Urinary bladder (tissue), 4 donors: Measurements from ENCODE around the gene SLC6A3. TPM values are rescaled to one million over a fixed set of nuclear protein-coding genes. Genes with fewer than 3 reads are reported as not detected.
A peak's percentile ranks its signal among the peaks of the same experiment; 100 is the strongest.

Source experiments
- DNase-seq: peaks from one replicate; pipeline ENCODE4 v3.0.0-alpha.2; 2015; ENCODE audit errors: extremely low spot score
- H3K27ac ChIP-seq: one replicate; pipeline ENCODE4 v1.5.1; 2013; ENCODE audit warnings: low read depth, mild to moderate bottlenecking, moderate library complexity
- H3K36me3 ChIP-seq: one replicate; pipeline ENCODE4 v1.6.1; 2013; ENCODE audit warnings: mild to moderate bottlenecking, moderate library complexity; ENCODE audit not compliant: insufficient read depth
- H3K4me1 ChIP-seq: one replicate; pipeline ENCODE4 v1.6.1; 2013; ENCODE audit warnings: mild to moderate bottlenecking, moderate library complexity; ENCODE audit not compliant: insufficient read depth
- H3K4me3 ChIP-seq: one replicate; pipeline ENCODE4 v1.5.1; 2013; ENCODE audit warnings: low read depth, low read length
- WGBS: extraction: QIAGEN DNeasy Blood & Tissue Kit; methylation state at CpG from one replicate; pipeline ENCODE4 v1.1.7; 2013; 5-methylcytosine and 5-hydroxymethylcytosine counted together
- polyA plus RNA-seq: library from polyadenylated mRNA; stranded (reverse); fragments of 200-250 nt; gene quantifications from one replicate; pipeline ENCODE4 v1.2.3, GENCODE V29; 2013
- total RNA-seq: library from RNA; depleted of rRNA; stranded (reverse); fragments of >200 nt; gene quantifications from one replicate; pipeline ENCODE4 v1.2.3, GENCODE V29; 2014
- donor health status: healthy with polysubstance abuse.
- donor health status: healthy.

Gene SLC6A3
- total and polyA plus RNA-seq, 2 donors: 0.77 TPM; not detected in 1

GRCh38 chr5:1445689-1446601 is 705 bp upstream of the SLC6A3 start:
- 3% methylated on average over 92 of the region's 92 CpGs for WGBS
- peak overlapping the region; percentile 32 for H3K4me3 ChIP-seq
- H3K27ac ChIP-seq: no peak overlapping the region
- no peaks in the 10 kb centered on the region for H3K4me1 ChIP-seq
- H3K36me3 ChIP-seq: no peaks in the 10 kb centered on the region
- no peak for DNase-seq

GRCh38 chr5:1444361-1445189 is 665 bp downstream of the SLC6A3 start:
- Histone ChIP-seq H3K4me3 (peak overlapping the region; percentile 32), H3K36me3 (no peaks in the 10 kb centered on the region), H3K4me1 (no peaks in the 10 kb centered on the region), H3K27ac (no peak overlapping the region)
- DNase-seq: no peak
- WGBS: 7% methylated on average over 68 of the region's 68 CpGs

- DNase-seq: no peak
- WGBS: 56% methylated on average over 15 of the region's 15 CpGs
- no peak overlapping the region for H3K4me3 ChIP-seq
- no peaks in the 10 kb centered on the region for H3K36me3 ChIP-seq
- no peaks in the 10 kb centered on the region for H3K4me1 ChIP-seq
- no peak overlapping the region for H3K27ac ChIP-seq
Measured at GRCh38 chr5:1443991-1444360, 1.3 kb downstream of the SLC6A3 start.

GRCh38 chr5:1443171-1443570 is 2.1 kb downstream of the SLC6A3 start:
- DNase-seq: no peak
- H3K36me3 ChIP-seq: no peaks in the 10 kb centered on the region
- 61% methylated on average over 9 of the region's 9 CpGs for WGBS

GRCh38 chr5:1442222-1443145 is 2.8 kb downstream of the SLC6A3 start:
- Histone ChIP-seq H3K4me3 (no peak overlapping the region), H3K4me1 (no peaks in the 10 kb centered on the region), H3K36me3 (no peaks in the 10 kb centered on the region), H3K27ac (no peak overlapping the region)
- WGBS: 66% methylated on average over 36 of the region's 36 CpGs
- no peak for DNase-seq

More at GRCh38 chr5:1443171-1443570, 2.1 kb downstream of the SLC6A3 start:
- Histone ChIP-seq H3K27ac (no peak overlapping the region), H3K4me1 (no peaks in the 10 kb centered on the region), H3K4me3 (no peak overlapping the region)

GRCh38 chr5:1441166-1441865 is 3.9 kb downstream of the SLC6A3 start:
- Histone ChIP-seq H3K36me3 (no peaks in the 10 kb centered on the region), H3K4me1 (no peaks in the 10 kb centered on the region), H3K27ac (no peak overlapping the region), H3K4me3 (no peak overlapping the region)
- 90% methylated on average over 24 of the region's 24 CpGs for WGBS
- DNase-seq: no peak

GRCh38 chr5:1440098-1440493 is 5.1 kb downstream of the SLC6A3 start:
- H3K4me3 ChIP-seq: no peak overlapping the region
- H3K27ac ChIP-seq: no peak overlapping the region
- no peaks in the 10 kb centered on the region for H3K36me3 ChIP-seq
- 91% methylated on average over 3 of the region's 3 CpGs for WGBS
- no peaks in the 10 kb centered on the region for H3K4me1 ChIP-seq
- DNase-seq: no peak

GRCh38 chr5:1439388-1440097 is 5.7 kb downstream of the SLC6A3 start:
- no peak for DNase-seq
- Histone ChIP-seq H3K4me1 (no peaks in the 10 kb centered on the region), H3K36me3 (no peaks in the 10 kb centered on the region), H3K27ac (no peak overlapping the region), H3K4me3 (no peak overlapping the region)
- 82% methylated on average over 15 of the region's 15 CpGs for WGBS

- 88% methylated on average over 21 of the region's 21 CpGs for WGBS
- no peak for DNase-seq
Measured at GRCh38 chr5:1438871-1439270, 6.4 kb downstream of the SLC6A3 start.

GRCh38 chr5:1437876-1438559 is 7.2 kb downstream of the SLC6A3 start:
- 88% methylated on average over 25 of the region's 25 CpGs for WGBS
- H3K36me3 ChIP-seq: no peaks in the 10 kb centered on the region
- H3K27ac ChIP-seq: no peak overlapping the region
- H3K4me3 ChIP-seq: no peak overlapping the region
- H3K4me1 ChIP-seq: no peaks in the 10 kb centered on the region
- no peak for DNase-seq

More at GRCh38 chr5:1438871-1439270, 6.4 kb downstream of the SLC6A3 start:
- H3K27ac ChIP-seq: no peak overlapping the region
- no peaks in the 10 kb centered on the region for H3K4me1 ChIP-seq
- no peak overlapping the region for H3K4me3 ChIP-seq
- H3K36me3 ChIP-seq: no peaks in the 10 kb centered on the region

- no peak overlapping the region for H3K27ac ChIP-seq
Measured at GRCh38 chr5:1437226-1437829, 7.9 kb downstream of the SLC6A3 start.

More at GRCh38 chr5:1437226-1437829, 7.9 kb downstream of the SLC6A3 start:
- 47% methylated on average over 11 of the region's 11 CpGs for WGBS
- H3K4me1 ChIP-seq: no peaks in the 10 kb centered on the region
- H3K4me3 ChIP-seq: no peak overlapping the region
- H3K36me3 ChIP-seq: no peaks in the 10 kb centered on the region
- DNase-seq: no peak
